Stimulated activated CD4-positive, alpha-beta T cell treated with anti-CD3 and anti-CD28 coated beads, Interleukin-4, amount 100 ng/mL, for 4 hours (primary cell): ENCODE data around the gene MYL5.

Experiments used
- DNase-seq, 2 experiments: peaks; one replicate each; pipeline ENCODE4 v3.0.0-alpha.2; 2020

Gene MYL5

GRCh38 chr4:708631-708933 lies 34.2 kb downstream of the MYL5 start:
- no peak for DNase-seq

- no peak for DNase-seq
Observed at GRCh38 chr4:709348-709747, 35.0 kb downstream of the MYL5 start.

- no peak for DNase-seq
Observed at GRCh38 chr4:710116-710515, 35.8 kb downstream of the MYL5 start.

GRCh38 chr4:710916-711315 lies 36.6 kb downstream of the MYL5 start:
- no peak for DNase-seq

- DNase-seq: no peak
Observed at GRCh38 chr4:712093-712492, 37.8 kb downstream of the MYL5 start.

- no peak for DNase-seq
Observed at GRCh38 chr4:712916-713632, 38.7 kb downstream of the MYL5 start.

GRCh38 chr4:714087-714486 lies 39.7 kb downstream of the MYL5 start:
- DNase-seq: no peak

- DNase-seq: no peak
Observed at GRCh38 chr4:717601-718320, 43.4 kb downstream of the MYL5 start.

GRCh38 chr4:718460-718859 lies 44.1 kb downstream of the MYL5 start:
- no peak for DNase-seq

- DNase-seq: no peak
Observed at GRCh38 chr4:720111-720860, 45.9 kb downstream of the MYL5 start.

- DNase-seq: peak in 1 of 2 experiments; percentile 21
Observed at GRCh38 chr4:721261-722168, 47.2 kb downstream of the MYL5 start.

- DNase-seq: no peak
Observed at GRCh38 chr4:722169-722725, 47.9 kb downstream of the MYL5 start.

- DNase-seq: no peak
Observed at GRCh38 chr4:722851-723360, 48.6 kb downstream of the MYL5 start.

- DNase-seq: no peak
Observed at GRCh38 chr4:723751-724530, 49.6 kb downstream of the MYL5 start.

GRCh38 chr4:725391-726234 lies 51.3 kb downstream of the MYL5 start:
- no peak for DNase-seq

GRCh38 chr4:726235-726787 lies 52.0 kb downstream of the MYL5 start:
- no peak for DNase-seq

- no peak for DNase-seq
Observed at GRCh38 chr4:726838-727237, 52.5 kb downstream of the MYL5 start.

- DNase-seq: no peak
Observed at GRCh38 chr4:727576-727975, 53.2 kb downstream of the MYL5 start.

GRCh38 chr4:729336-730315 lies 55.3 kb downstream of the MYL5 start:
- DNase-seq: no peak
